NCI-H1417 (cell line): Measurements from ENCODE around the gene ARHGAP24.

ENCODE experiments used
- DNase-seq, 3 experiments: peaks; one replicate each; lab custom pipeline; 2025; lab: John Stamatoyannopoulos, UW

The ARHGAP24 gene

GRCh38 chr4:85777908-85778631 lies 303.1 kb downstream of the ARHGAP24 start:
- DNase-seq = no peak

GRCh38 chr4:85778632-85779131 lies 303.7 kb downstream of the ARHGAP24 start:
- DNase-seq = no peak

- DNase-seq = no peak
Measured at GRCh38 chr4:85779165-85779564, 304.2 kb downstream of the ARHGAP24 start.

- DNase-seq = peak in 1 of 3 experiments; percentile 4
Measured at GRCh38 chr4:85780664-85781063, 305.7 kb downstream of the ARHGAP24 start.

- DNase-seq = no peak
Measured at GRCh38 chr4:85783483-85783882, 308.5 kb downstream of the ARHGAP24 start.

- no peak for DNase-seq
Measured at GRCh38 chr4:85783900-85784299, 308.9 kb downstream of the ARHGAP24 start.

- DNase-seq = no peak
Measured at GRCh38 chr4:85784348-85784747, 309.4 kb downstream of the ARHGAP24 start.

GRCh38 chr4:85784947-85785346 lies 310.0 kb downstream of the ARHGAP24 start:
- no peak for DNase-seq

GRCh38 chr4:85787133-85787532 lies 312.2 kb downstream of the ARHGAP24 start:
- no peak for DNase-seq

GRCh38 chr4:85788604-85789003 lies 313.7 kb downstream of the ARHGAP24 start:
- DNase-seq = no peak

GRCh38 chr4:85789241-85789640 lies 314.3 kb downstream of the ARHGAP24 start:
- DNase-seq = no peak

GRCh38 chr4:85790582-85790981 lies 315.6 kb downstream of the ARHGAP24 start:
- no peak for DNase-seq

GRCh38 chr4:85792376-85793232 lies 317.7 kb downstream of the ARHGAP24 start:
- DNase-seq = peak in 1 of 3 experiments; percentile 26

- DNase-seq = no peak
Measured at GRCh38 chr4:85793233-85793585, 318.3 kb downstream of the ARHGAP24 start.

- no peak for DNase-seq
Measured at GRCh38 chr4:85798012-85798770, 323.2 kb downstream of the ARHGAP24 start.

GRCh38 chr4:85803856-85804255 lies 328.9 kb downstream of the ARHGAP24 start:
- no peak for DNase-seq

- no peak for DNase-seq
Measured at GRCh38 chr4:85805891-85806290, 330.9 kb downstream of the ARHGAP24 start.

- no peak for DNase-seq
Measured at GRCh38 chr4:85806334-85806733, 331.4 kb downstream of the ARHGAP24 start.

- no peak for DNase-seq
Measured at GRCh38 chr4:85807247-85807950, 332.4 kb downstream of the ARHGAP24 start.

GRCh38 chr4:85808104-85808503 lies 333.2 kb downstream of the ARHGAP24 start:
- DNase-seq = no peak

GRCh38 chr4:85808864-85809263 lies 333.9 kb downstream of the ARHGAP24 start:
- peak in 1 of 3 experiments; percentile 75 for DNase-seq

- no peak for DNase-seq
Measured at GRCh38 chr4:85812776-85813175, 337.8 kb downstream of the ARHGAP24 start.
